Mucosa of descending colon (tissue), 3 donors: Measurements from ENCODE around the gene JAZF1. TPM values are rescaled to one million over a fixed set of nuclear protein-coding genes. Genes with fewer than 3 reads are reported as not detected.
A peak's percentile ranks its signal among the peaks of the same experiment; 100 is the strongest.

Experiments used
- ATAC-seq: fragments of 200-7000 bp; cut with Tn5 transposase; one replicate; pipeline ENCODE4 v1.9.1; 2020; ENCODE audit warnings: mild to moderate bottlenecking, moderate library complexity
- DNase-seq, 3 donors: peaks; one replicate each; pipeline ENCODE4 v3.0.0-alpha.2; 2020
- H3K36me3 ChIP-seq: fragments of 200-600 bp; one replicate; pipeline ENCODE4 v1.8.0; 2021; ENCODE audit warnings: low read depth, mild to moderate bottlenecking
- H3K4me1 ChIP-seq: fragments of 200-600 bp; one replicate; pipeline ENCODE4 v1.8.0; 2021; ENCODE audit warnings: low read depth, mild to moderate bottlenecking
- H3K4me3 ChIP-seq: fragments of 200-600 bp; one replicate; pipeline ENCODE4 v1.8.0; 2021; ENCODE audit warnings: mild to moderate bottlenecking
- H3K9me3 ChIP-seq: fragments of 200-600 bp; one replicate; pipeline ENCODE4 v1.8.0; 2021; ENCODE audit warnings: mild to moderate bottlenecking
- CTCF ChIP-seq: fragments of 200-600 bp; IDR thresholded peaks from one replicate; pipeline ENCODE4 v1.8.0; 2022; ENCODE audit warnings: antibody characterized with exemption, mild to moderate bottlenecking
- intact Hi-C, 2 donors: fragments of 100-400 bp; cut with DNase I in 1 of 2; cut with micrococcal nuclease in 1 of 2; formaldehyde crosslinking; loops; one replicate each; pipeline versions ENCODE4 v1.11.0 to v1.11.1; 2022; cut with DNase I, micrococcal nuclease
- total RNA-seq, 3 donors: library from RNA; stranded (reverse); fragmentation: NEBNext Ultra II Directional in 2 of 3; extraction: Animal tissue kit (Norgen Biotek cat#: 25700) in 2 of 3; gene quantifications; one replicate each; pipeline versions ENCODE4 v1.2.1 to v1.2.4, GENCODE V29; 2021 to 2023
- donor health status: DM: no; HTN: no; CAD: no; lungs with moderate emphysema.
- donor health status: DM: no; HTN: no; CAD: no.
- donor health status: DM: no; HTN: yes; CAD: no.

Gene JAZF1
- total RNA-seq, 3 donors from 2014 or later: 4.9 to 68.4 (median 6.4) TPM

- H3K4me3 ChIP-seq: no peak overlapping the region
- no peaks in the 10 kb centered on the region for H3K9me3 ChIP-seq
- ATAC-seq: no peak
- no peak for DNase-seq
- no peaks in the 10 kb centered on the region for H3K36me3 ChIP-seq
- H3K4me1 ChIP-seq: peaks cover 7% of the 10 kb centered on the region
- no peak for TF ChIP-seq CTCF
- intact Hi-C loops: no loop called here
These were observed 262.8 kb downstream of the JAZF1 start for GRCh38 chr7:27917774-27918314.

GRCh38 chr7:27917119-27917518, 263.5 kb downstream of the JAZF1 start:
- no peak for TF ChIP-seq CTCF
- H3K4me3 ChIP-seq: no peak overlapping the region
- H3K9me3 ChIP-seq: no peaks in the 10 kb centered on the region
- no peak for ATAC-seq
- intact Hi-C loops: no loop called here
- peaks cover 7% of the 10 kb centered on the region for H3K4me1 ChIP-seq
- no peak for DNase-seq
- H3K36me3 ChIP-seq: no peaks in the 10 kb centered on the region

- H3K9me3 ChIP-seq: no peaks in the 10 kb centered on the region
- no peak overlapping the region for H3K4me3 ChIP-seq
- H3K36me3 ChIP-seq: no peaks in the 10 kb centered on the region
- no peak for TF ChIP-seq CTCF
- intact Hi-C loops: no loop called here
- DNase-seq: no peak
- ATAC-seq: peak; percentile 92
- H3K4me1 ChIP-seq: peaks cover 5% of the 10 kb centered on the region
These were observed 264.2 kb downstream of the JAZF1 start for GRCh38 chr7:27916372-27916771.

- Histone ChIP-seq H3K4me3 (no peak overlapping the region), H3K4me1 (no peaks in the 10 kb centered on the region), H3K36me3 (no peaks in the 10 kb centered on the region), H3K9me3 (no peaks in the 10 kb centered on the region)
- ATAC-seq: no peak
- intact Hi-C loops: no loop called here
- TF ChIP-seq CTCF: no peak
- DNase-seq: no peak
These were observed 266.2 kb downstream of the JAZF1 start for GRCh38 chr7:27914409-27914808.

GRCh38 chr7:27912751-27913150, 267.8 kb downstream of the JAZF1 start:
- Histone ChIP-seq H3K4me1 (no peaks in the 10 kb centered on the region), H3K4me3 (no peak overlapping the region), H3K9me3 (no peaks in the 10 kb centered on the region), H3K36me3 (no peaks in the 10 kb centered on the region)
- ATAC-seq (no peak), DNase-seq (no peak)
- no peak for TF ChIP-seq CTCF
- intact Hi-C loops: no loop called here

GRCh38 chr7:27911920-27912319, 268.7 kb downstream of the JAZF1 start:
- DNase-seq (no peak), ATAC-seq (no peak)
- intact Hi-C loops: no loop called here
- TF ChIP-seq CTCF: no peak
- H3K9me3 ChIP-seq: no peaks in the 10 kb centered on the region
- H3K36me3 ChIP-seq: no peaks in the 10 kb centered on the region
- no peaks in the 10 kb centered on the region for H3K4me1 ChIP-seq
- no peak overlapping the region for H3K4me3 ChIP-seq
